Activated CD8-positive, alpha-beta memory T cell treated with anti-CD3 and anti-CD28 coated beads, Interleukin-2, amount 50 U/mL, for 4 hours (primary cell): ENCODE measurements around the gene C9orf57.
"Not testable (repeated sequence)": the region's sequence is repeated elsewhere in the genome, so short reads cannot be mapped to it uniquely, and the experiment has no call there.

Experiments used
- DNase-seq: peaks from one replicate; pipeline ENCODE4 v3.0.0-alpha.2; 2020

Gene C9orf57, protein sequence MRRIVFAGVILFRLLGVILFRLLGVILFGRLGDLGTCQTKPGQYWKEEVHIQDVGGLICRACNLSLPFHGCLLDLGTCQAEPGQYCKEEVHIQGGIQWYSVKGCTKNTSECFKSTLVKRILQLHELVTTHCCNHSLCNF

DNA sequence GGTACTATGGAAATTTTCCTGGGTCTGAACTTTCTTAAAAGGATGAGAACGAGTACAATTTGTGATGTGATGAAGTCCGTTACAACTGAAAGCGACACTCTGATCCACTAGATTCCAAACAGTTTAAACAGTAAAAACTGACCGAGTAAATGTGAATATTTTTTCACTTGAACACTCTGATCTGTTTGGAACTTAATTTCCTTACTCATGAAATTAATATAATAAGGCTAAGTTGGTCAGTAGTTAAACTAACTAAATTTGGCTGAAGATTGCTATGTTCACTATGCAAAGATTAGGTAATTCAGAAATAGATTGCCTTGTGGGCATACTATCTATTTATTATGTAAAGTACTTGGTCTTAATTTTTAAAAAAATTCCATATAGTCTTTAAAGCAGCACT is at the start of gene C9orf57:
Gene C9orf57 (minus strand): TSS at position 101 of the 400 bp plus-strand sequence. CDS start 1,282 bp downstream, outside the sequence.
- DNase-seq: no peak

GRCh38 chr9:72102520-72102919 is 42.1 kb upstream of the C9orf57 start:
- DNase-seq: no peak

DNA sequence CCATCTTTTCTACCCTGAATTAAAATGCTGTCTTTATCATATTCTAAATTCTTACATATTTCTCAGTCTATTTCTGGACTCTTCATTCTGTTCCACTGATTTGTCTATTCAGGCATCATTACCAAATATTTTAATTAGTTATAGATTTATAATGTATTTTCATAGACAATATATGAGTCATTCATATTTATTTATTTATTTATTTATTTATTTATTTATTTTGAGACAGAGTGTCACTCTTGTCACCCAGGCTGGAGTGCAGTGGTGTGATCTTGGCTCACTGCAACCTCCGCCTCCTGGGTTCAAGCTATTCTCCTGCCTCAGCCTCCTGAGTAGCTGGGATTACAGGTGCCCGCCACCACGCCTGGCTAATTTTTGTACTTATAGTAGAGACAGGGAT is 35.1 kb upstream of the C9orf57 start:
- DNase-seq: not testable (repeated sequence)

- no peak for DNase-seq
These were observed 32.4 kb upstream of the C9orf57 start for GRCh38 chr9:72092820-72093219.

DNA sequence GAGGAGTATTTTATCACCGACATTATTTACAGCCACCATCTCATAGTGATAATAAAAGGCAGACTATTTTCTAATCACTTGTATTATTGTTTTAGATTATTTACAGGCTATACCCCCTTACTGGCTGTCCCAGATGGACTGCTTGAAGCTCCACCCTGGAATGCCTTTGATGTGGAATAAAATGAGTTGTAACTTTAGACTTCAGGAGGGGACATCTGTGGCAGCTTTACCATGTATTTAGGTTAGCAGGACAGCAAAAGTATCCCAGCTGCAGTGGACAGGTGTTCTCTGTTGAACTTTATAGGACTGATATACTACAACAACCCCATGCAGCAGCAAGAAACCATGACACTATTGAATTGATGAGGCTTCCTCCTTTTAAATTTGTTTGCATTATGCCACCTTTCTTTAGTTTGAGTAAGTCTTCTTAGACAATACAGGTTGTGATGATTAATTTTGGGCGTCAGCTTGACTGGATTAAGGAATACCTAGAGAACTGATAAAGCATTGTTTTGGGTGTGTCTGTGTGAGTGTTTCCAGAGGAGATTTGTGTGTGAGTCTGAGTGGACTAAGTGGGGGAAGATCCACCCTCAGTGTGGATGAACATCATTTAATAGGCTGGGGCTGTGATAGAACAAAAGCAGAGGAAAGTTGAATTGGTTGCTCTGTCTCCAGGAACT is 29.2 kb upstream of the C9orf57 start:
- no peak for DNase-seq

- no peak for DNase-seq
These were observed 22.1 kb upstream of the C9orf57 start for GRCh38 chr9:72082536-72082935.

DNA sequence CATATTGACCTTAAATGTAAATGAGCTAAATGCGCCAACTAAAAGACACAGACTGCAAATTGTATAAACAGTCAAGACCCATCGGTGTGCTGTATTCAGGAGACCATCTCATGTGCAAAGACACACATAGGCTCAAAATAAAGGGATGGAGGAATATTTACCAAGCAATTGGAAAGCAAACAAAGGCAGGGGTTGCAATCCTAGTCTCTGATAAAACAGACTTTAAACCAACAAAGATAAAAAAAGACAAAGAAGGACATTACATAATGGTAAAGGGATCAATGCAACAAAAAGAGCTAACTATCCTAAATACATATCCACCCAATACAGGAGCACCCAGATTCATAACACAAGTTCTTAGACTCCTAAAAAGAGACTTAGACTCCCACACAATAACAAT is 14.3 kb upstream of the C9orf57 start:
- not testable (repeated sequence) for DNase-seq

DNA sequence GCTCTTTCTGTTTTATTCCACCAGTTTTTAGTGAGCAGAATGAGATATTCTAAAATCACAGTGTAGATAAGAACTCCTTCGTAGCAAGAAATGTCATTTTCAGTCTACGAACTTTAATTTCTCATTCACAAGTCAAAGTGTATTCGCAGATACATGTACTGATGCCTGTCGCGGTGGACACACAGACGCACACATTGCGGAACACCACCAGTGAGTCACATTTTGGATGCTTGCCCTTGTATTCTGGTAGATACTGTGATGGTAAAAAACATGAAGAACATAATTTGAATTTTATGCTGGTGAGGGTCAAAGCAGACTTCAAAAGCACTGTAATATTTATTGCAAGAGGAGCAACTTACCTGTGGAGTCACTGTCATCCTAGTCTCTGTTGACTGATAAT is 4.7 kb upstream of the C9orf57 start:
- no peak for DNase-seq

DNA sequence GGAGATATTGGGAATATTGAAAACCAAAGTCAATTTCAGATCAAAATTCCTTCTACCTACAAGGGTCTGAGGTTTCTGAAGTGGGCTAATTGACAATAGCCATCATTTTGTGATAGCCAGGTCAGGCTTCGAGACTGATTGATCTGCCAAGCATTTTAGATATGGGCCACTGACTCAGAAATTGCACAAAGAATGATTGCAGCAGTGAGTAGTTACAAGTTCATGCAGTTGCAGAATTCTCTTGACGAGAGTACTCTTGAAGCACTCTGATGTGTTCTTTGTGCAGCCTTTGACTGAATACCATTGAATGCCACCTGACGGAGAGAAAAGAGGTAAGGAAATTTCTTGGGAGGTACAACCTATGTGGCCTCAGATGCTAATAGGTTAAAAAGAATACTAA is 8.3 kb downstream of the C9orf57 start:
- DNase-seq: no peak

DNA sequence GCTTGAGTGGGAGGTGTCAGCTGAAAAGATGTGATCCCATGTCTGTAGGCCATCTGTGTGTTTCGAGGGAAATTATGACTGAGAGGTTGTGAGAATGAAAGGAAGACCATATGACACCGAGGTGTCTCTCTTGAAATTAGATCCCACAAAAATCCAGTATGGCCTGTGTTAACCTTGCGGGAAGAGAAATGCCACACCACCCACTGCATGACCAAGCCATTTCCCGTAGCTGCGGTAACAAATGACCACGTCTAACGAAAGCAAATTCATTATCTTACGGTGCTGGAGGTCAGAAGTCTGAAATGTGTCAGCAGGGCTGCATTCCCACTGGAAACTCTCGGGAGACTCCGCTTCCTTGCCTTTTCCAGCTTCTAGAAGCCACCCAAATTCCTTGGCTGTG is 11.6 kb downstream of the C9orf57 start:
- DNase-seq: no peak

DNA sequence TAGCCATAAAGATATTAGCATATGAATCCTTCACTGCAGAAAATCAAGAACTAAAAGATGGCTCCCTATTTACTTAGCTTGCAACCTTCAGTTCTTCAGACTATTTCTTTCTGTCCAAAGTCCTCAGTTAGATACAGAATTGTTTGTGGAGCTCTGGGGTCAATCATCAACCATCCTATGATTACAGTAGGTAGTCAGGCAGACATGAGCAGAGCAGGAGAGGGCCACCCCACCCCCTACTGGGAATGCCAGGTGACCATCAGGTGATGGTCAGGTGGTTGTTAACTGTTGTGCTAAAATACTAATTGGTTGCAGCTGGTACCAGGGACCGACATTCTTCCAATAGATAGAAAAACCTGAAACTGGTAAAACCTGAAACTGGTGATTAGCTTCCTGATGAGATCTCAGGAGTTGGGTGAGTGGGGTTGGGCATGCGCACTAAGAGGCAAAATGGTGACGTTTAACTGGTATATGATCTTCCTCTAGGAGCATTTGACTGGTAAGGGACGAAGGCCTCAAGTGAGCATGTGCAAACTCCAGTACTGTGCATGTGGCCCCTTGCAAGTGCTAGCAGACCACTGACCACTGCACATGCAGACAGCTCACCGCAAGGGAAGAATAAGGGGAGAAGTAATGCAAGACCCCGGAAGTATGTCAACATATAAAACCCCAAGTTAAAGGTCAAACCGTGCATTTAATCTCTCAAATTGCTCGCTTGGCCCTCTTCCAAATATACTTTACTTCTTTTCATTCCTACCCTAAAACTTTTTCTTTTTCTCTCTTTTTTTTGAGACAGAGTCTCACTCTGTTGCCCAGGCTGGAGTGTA is 13.6 kb downstream of the C9orf57 start:
- no peak for DNase-seq

DNA sequence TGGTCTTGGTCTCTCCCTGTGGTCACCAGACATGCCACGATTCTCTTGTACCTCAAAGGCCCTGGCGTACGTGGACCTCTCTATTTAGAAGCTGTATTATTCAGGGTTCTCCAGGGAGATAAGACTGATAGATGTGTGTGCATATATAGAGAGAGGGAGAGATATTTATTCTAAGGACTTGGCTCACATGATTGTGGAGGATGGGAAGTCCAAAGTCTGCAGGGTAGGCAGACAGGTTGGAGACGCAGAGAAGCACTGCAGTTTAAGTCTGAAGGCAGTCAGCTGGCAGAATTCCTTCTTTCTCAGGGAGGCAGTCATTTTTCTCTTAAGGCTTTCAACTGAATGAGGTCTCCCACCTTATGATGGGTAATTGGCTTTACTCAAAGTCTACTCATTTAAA is 16.3 kb downstream of the C9orf57 start:
- DNase-seq: no peak

GRCh38 chr9:72043576-72043975 is 16.8 kb downstream of the C9orf57 start:
- no peak for DNase-seq

- no peak for DNase-seq
These were observed 17.5 kb downstream of the C9orf57 start for GRCh38 chr9:72042928-72043327.

GRCh38 chr9:72041775-72042194 is 18.6 kb downstream of the C9orf57 start:
- no peak for DNase-seq

DNA sequence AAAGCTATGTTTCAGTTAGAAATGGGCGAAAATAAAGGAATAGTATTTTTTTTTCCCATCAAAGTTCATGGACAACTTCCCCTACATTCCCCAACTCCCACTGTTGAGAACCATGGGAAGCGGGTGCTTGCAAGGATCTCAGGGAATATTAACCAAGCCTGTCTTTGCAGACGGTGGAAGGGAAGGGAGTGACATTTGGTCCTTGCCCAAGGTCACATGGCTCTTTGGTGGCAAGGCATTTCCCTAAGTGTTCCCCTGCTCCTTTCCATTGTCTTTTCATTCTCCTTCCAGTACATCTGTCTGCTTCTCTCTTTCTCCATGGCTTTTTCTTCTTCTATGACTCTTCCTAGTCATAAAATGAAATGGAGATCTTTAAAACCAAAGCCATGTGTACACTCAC is 19.0 kb downstream of the C9orf57 start:
- DNase-seq: no peak

DNA sequence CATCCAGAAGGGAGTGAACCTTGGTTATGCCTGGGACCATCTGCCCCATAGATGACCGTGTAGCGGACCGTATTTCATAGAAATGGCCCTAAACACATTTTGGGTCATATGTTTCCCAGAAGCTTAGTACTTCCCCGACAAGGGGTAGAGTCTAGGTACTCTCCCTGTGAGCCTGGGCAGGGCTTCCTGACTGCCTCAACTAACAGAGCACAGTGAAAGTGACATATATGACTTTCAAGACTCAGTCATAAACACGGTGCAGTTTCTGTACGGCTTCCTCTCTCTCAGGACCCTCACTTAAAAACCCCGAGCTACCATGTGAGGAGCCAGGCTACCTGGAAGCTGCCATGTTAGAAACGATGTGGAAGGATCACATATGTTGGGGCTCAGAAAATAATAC is 20.9 kb downstream of the C9orf57 start:
- no peak for DNase-seq

DNA sequence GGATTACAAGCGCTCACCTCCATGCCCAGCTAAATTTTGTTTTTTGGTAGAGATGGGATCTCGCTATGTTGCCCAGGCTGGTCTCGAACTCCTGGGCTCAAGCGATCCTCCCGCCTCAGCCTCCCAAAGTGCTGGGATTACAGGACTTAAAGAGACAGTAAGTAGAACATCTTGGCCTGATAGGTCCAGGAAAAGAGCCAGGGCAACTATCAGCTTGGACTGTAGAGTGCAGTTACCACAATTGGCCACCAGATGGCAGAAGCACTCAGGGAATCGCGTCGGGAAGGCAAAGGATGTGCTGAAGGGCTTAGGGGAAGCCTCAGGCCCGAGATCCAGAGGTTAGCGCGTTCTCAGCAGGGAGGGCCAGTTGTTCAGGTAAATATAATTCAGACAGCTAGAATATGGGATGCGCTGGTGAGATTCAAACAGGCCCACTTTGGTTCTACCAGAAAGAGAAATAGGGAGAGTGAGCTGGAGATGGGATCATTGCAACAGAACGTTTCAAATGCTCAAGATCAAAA is 21.5 kb downstream of the C9orf57 start:
- peak; percentile 62 for DNase-seq

GRCh38 chr9:72038408-72038807 is 22.0 kb downstream of the C9orf57 start:
- DNase-seq: no peak

GRCh38 chr9:72037571-72037970 is 22.8 kb downstream of the C9orf57 start:
- DNase-seq: no peak

- no peak for DNase-seq
These were observed 29.6 kb downstream of the C9orf57 start for GRCh38 chr9:72030767-72031166.

GRCh38 chr9:72029986-72030385 is 30.4 kb downstream of the C9orf57 start:
- no peak for DNase-seq

DNA sequence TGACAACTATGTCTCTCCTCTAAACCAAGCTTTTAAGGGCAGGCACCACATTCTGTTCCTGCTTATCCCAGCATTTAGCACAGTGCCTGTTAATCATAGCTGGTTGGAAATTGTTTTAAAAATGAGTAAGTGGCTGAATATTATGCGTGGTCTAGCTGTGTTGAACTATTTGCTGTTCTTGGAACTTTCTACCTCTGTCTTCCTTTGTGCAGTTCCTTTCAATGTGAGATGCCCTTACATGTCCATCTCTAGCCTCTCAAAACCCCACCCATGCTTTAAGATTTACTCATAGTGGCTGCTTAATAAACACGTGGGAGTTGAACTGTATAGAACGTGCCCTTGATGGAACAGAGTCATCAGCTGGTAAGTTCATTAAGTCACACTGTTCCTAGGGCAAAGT is 34.5 kb downstream of the C9orf57 start:
- DNase-seq: no peak

DNA sequence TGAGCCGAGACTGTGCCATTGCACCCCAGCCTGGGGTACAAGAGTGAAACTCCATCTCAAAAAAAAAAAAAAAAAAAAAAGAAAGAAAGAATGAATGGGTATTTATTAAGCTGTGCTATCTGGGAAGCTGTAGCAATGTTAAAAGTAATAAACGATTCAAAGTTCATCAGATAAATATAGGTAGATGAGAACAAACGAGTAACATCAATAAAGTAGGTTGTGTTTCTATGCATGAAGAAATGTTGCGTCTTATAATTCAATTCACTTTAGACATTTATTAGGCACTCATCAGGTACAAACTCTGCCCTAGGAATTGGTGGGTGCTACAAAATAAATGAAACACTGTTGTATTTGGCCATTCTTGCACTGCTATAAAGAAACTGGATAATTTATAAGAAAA is 36.8 kb downstream of the C9orf57 start:
- DNase-seq: no peak
